Thyroid gland (tissue), 4 donors: ENCODE measurements around the gene TK1.

ENCODE experiments used
- CTCF ChIP-seq, 6 experiments: fragments of 200-600 bp in 3 of 6; fragments of 450-650 bp in 3 of 6; sonication (generic) in 3 of 6; IDR thresholded peaks; one replicate each; pipeline ENCODE4 v1.5.1; 2016 to 2019; ENCODE audit warnings: antibody characterized with exemption in 6 of 6, mild to moderate bottlenecking in 2 of 6, inconsistent platforms in 1 of 6, moderate library complexity in 1 of 6
- POLR2A ChIP-seq, 2 donors: fragments of 450-650 bp; IDR thresholded peaks; one replicate each; pipeline ENCODE4 v1.6.1; 2017; ENCODE audit warnings: antibody characterized with exemption in 2 of 2, mild to moderate bottlenecking in 2 of 2, moderate library complexity in 1 of 2

GRCh38 chr17:78230252-78230962, 43.6 kb upstream of the TK1 start:
- TF ChIP-seq CTCF (IDR thresholded peaks at IDR 0.05) = no peak
- no peak for TF ChIP-seq POLR2A (IDR thresholded peaks at IDR 0.05)
